NCI-H2107 treated with DMSO at 0.1 percent for 48 hours (cell line): ENCODE data around the gene MAP3K21.

Experiments used
- DNase-seq: peaks from one replicate; lab custom pipeline; 2025; ENCODE audit not compliant: unreplicated experiment; lab: John Stamatoyannopoulos, UW

MAP3K21 gene

GRCh38 chr1:233386336-233386735, 58.8 kb downstream of the MAP3K21 start:
- DNase-seq, result no peak

- no peak for DNase-seq
Measured at GRCh38 chr1:233387585-233387984, 60.1 kb downstream of the MAP3K21 start.

GRCh38 chr1:233389169-233389568, 61.6 kb downstream of the MAP3K21 start:
- DNase-seq, result no peak

- no peak for DNase-seq
Measured at GRCh38 chr1:233389893-233390292, 62.4 kb downstream of the MAP3K21 start.

- DNase-seq, result no peak
Measured at GRCh38 chr1:233390842-233391737, 63.6 kb downstream of the MAP3K21 start.

GRCh38 chr1:233393084-233393840, 65.7 kb downstream of the MAP3K21 start:
- DNase-seq, result peak; percentile 14

- peak; percentile 19 for DNase-seq
Measured at GRCh38 chr1:233393926-233394680, 66.6 kb downstream of the MAP3K21 start.

GRCh38 chr1:233394860-233395717, 67.6 kb downstream of the MAP3K21 start:
- DNase-seq, result peak; percentile 91

- no peak for DNase-seq
Measured at GRCh38 chr1:233395863-233396646, 68.5 kb downstream of the MAP3K21 start.

- peak; percentile 16 for DNase-seq
Measured at GRCh38 chr1:233406339-233406960, 78.9 kb downstream of the MAP3K21 start.

GRCh38 chr1:233406994-233407631, 79.6 kb downstream of the MAP3K21 start:
- DNase-seq, result peak; percentile 16

GRCh38 chr1:233409540-233409939, 82.0 kb downstream of the MAP3K21 start:
- no peak for DNase-seq

- DNase-seq, result no peak
Measured at GRCh38 chr1:233410906-233411305, 83.4 kb downstream of the MAP3K21 start.

GRCh38 chr1:233412812-233413211, 85.3 kb downstream of the MAP3K21 start:
- no peak for DNase-seq

- no peak for DNase-seq
Measured at GRCh38 chr1:233421293-233421692, 93.8 kb downstream of the MAP3K21 start.

GRCh38 chr1:233424779-233425178, 97.3 kb downstream of the MAP3K21 start:
- no peak for DNase-seq

- no peak for DNase-seq
Measured at GRCh38 chr1:233427907-233428306, 100.4 kb downstream of the MAP3K21 start.

GRCh38 chr1:233431753-233432403, 104.4 kb downstream of the MAP3K21 start:
- DNase-seq, result no peak
